OCI-LY3 (cell line): ENCODE results near the gene NLRC5.

Source experiments
- H2AFZ ChIP-seq: fragments of 200-600, 300-600 bp; shearing (Covaris generic); 2 replicates; pipeline ENCODE4 v1.6.0; 2014; ENCODE audit warnings: antibody characterized with exemption, low read depth, low read length
- H3K27ac ChIP-seq: fragments of 200-600, 300-600 bp; sonication (generic); 2 replicates; pipeline ENCODE4 v1.5.1; 2014; ENCODE audit warnings: mild to moderate bottlenecking, low read length, moderate library complexity, mixed read lengths
- H3K27me3 ChIP-seq: fragments of 200-600, 300-600 bp; sonication (generic); 2 replicates; pipeline ENCODE4 v1.6.1; 2014; ENCODE audit warnings: low read depth, low read length, mixed read lengths
- H3K36me3 ChIP-seq: fragments of 200-600, 300-600 bp; sonication (generic); replicated peaks from 2 replicates; pipeline ENCODE3; 2014; ENCODE audit warnings: low read depth, low read length, mixed read lengths
- H3K4me1 ChIP-seq: fragments of 300-600, 200-600 bp; sonication (generic); 2 replicates; pipeline ENCODE4 v1.6.1; 2014; ENCODE audit warnings: low read length, mixed read lengths
- H3K4me2 ChIP-seq: fragments of 200-600, 300-600 bp; sonication (generic); 2 replicates; pipeline ENCODE4 v1.6.1; 2014; ENCODE audit warnings: low read length, mixed read lengths
- H3K4me3 ChIP-seq: fragments of 300-600, 200-600 bp; sonication (generic); 2 replicates; pipeline ENCODE4 v1.5.1; 2014; ENCODE audit warnings: antibody characterized with exemption, mild to moderate bottlenecking, low read length, moderate library complexity
- H3K79me2 ChIP-seq: fragments of 300-600, 200-600 bp; shearing (Covaris generic); 2 replicates; pipeline ENCODE4 v1.6.1; 2014; ENCODE audit warnings: mild to moderate bottlenecking, low read length, mixed read lengths
- H3K9ac ChIP-seq: fragments of 300-600, 200-600 bp; shearing (Covaris generic); 2 replicates; pipeline ENCODE4 v1.6.0; 2014; ENCODE audit warnings: mild to moderate bottlenecking, low read length, moderate library complexity
- H3K9me3 ChIP-seq: fragments of 200-600, 300-600 bp; shearing (Covaris generic); 2 replicates; pipeline ENCODE4 v1.6.1; 2014; ENCODE audit warnings: low read length, mixed read lengths; ENCODE audit not compliant: insufficient read depth
- H4K20me1 ChIP-seq: fragments of 200-600, 300-600 bp; sonication (generic); 2 replicates; pipeline ENCODE4 v1.6.1; 2016; ENCODE audit warnings: low read length, mixed read lengths; ENCODE audit not compliant: insufficient read depth
- EZH2phosphoT487 ChIP-seq: fragments of 200-600 bp; shearing (Covaris generic); IDR thresholded peaks from 2 replicates; pipeline ENCODE4 v1.6.1; 2018; ENCODE audit warnings: antibody characterized with exemption, mixed run types, low read depth
- TF ChIP-seq, protein P1 (sequence below): fragments of 200-600, 300-600 bp; sonication (generic); IDR thresholded peaks from 2 replicates; pipeline ENCODE4 v1.5.1; 2014; ENCODE audit warnings: antibody characterized with exemption, low read length, low read depth

NLRC5 gene

GRCh38 chr16:57123216-57123973, 134.0 kb downstream of the NLRC5 start:
- Histone ChIP-seq H3K79me2 (no peaks in the 10 kb centered on the region), H3K4me3 (no peak overlapping the region), H3K4me1 (peaks cover 14% of the 10 kb centered on the region), H2AFZ (no peak overlapping the region), H3K27me3 (no peaks in the 10 kb centered on the region), H3K4me2 (no peak overlapping the region), H3K36me3 (no peaks in the 10 kb centered on the region), H4K20me1 (no peaks in the 10 kb centered on the region), H3K27ac (no peak overlapping the region), H3K9me3 (no peaks in the 10 kb centered on the region), H3K9ac (no peak overlapping the region)
- TF ChIP-seq, protein P1, sequence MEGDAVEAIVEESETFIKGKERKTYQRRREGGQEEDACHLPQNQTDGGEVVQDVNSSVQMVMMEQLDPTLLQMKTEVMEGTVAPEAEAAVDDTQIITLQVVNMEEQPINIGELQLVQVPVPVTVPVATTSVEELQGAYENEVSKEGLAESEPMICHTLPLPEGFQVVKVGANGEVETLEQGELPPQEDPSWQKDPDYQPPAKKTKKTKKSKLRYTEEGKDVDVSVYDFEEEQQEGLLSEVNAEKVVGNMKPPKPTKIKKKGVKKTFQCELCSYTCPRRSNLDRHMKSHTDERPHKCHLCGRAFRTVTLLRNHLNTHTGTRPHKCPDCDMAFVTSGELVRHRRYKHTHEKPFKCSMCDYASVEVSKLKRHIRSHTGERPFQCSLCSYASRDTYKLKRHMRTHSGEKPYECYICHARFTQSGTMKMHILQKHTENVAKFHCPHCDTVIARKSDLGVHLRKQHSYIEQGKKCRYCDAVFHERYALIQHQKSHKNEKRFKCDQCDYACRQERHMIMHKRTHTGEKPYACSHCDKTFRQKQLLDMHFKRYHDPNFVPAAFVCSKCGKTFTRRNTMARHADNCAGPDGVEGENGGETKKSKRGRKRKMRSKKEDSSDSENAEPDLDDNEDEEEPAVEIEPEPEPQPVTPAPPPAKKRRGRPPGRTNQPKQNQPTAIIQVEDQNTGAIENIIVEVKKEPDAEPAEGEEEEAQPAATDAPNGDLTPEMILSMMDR, result no peak
- TF ChIP-seq EZH2phosphoT487, result no peak

DNA sequence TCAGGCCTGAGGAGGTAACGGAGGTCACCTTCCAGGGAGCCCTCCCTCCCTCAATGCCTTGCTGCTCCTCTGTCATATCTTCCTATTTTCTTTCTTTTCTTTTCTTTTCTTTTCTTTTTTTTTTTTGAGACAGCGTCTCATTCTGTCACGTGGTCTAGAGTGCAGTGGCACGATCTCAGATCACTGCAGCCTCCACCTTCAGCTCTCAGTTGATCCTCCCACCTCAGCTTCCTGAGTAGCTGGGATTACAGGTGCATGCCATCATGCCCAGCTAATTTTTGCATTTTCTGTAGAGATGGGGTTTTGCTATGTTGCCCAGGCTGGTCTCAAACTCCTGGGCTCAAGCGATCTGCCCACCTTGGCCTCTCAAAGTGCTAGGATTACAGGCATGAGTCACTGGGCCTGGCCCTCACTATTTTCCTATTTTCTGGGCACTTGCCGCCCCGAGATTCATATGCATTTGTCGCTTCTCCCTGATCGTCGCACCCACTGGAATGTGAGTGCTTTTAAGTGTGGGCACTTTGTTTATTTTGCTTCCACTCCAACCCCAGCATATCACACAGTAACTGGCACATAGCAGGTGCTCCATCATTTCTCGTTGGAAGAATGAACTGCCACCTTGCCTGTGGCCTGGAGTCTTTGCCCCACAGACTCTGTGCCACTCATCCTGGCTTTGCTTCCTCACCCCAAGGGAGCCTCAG, 134.8 kb downstream of the NLRC5 start:
- TF ChIP-seq, protein P1, result no peak
- no peak for TF ChIP-seq EZH2phosphoT487
- no peaks in the 10 kb centered on the region for H3K9me3 ChIP-seq
- peaks cover 14% of the 10 kb centered on the region for H3K4me1 ChIP-seq
- H3K9ac ChIP-seq, result no peak overlapping the region
- no peak overlapping the region for H3K4me2 ChIP-seq
- H4K20me1 ChIP-seq, result no peaks in the 10 kb centered on the region
- no peaks in the 10 kb centered on the region for H3K36me3 ChIP-seq
- no peak overlapping the region for H3K4me3 ChIP-seq
- H3K79me2 ChIP-seq, result no peaks in the 10 kb centered on the region
- no peak overlapping the region for H3K27ac ChIP-seq
- H2AFZ ChIP-seq, result no peak overlapping the region
- no peaks in the 10 kb centered on the region for H3K27me3 ChIP-seq

DNA sequence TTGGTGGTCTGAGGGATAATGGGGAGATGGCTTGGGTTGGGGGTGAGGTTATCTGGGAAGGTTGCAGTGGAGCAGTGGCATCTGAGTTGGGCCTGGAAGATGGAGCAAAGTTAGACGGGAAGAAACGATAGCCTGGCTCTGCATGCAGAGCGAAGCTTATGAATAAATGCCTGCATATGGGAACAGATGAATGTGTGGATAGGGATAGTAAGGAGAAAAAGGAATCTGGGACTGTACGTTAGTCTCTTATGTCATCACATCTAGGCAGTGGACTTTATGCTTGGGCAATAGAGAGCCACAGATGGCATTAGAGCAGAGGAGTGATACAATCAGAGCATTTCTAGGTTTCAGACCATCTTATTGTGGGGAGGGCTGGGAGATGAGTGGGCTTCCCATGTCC, 136.0 kb downstream of the NLRC5 start:
- Histone ChIP-seq H3K4me3 (no peak overlapping the region), H3K4me1 (peaks cover 3% of the 10 kb centered on the region; the same call in 1 of the 2 replicates), H3K27me3 (no peaks in the 10 kb centered on the region), H4K20me1 (no peaks in the 10 kb centered on the region), H3K9me3 (no peaks in the 10 kb centered on the region), H3K36me3 (no peaks in the 10 kb centered on the region), H3K79me2 (no peaks in the 10 kb centered on the region), H3K27ac (no peak overlapping the region), H2AFZ (no peak overlapping the region), H3K9ac (no peak overlapping the region), H3K4me2 (no peak overlapping the region)
- TF ChIP-seq, protein P1, result no peak
- no peak for TF ChIP-seq EZH2phosphoT487

DNA sequence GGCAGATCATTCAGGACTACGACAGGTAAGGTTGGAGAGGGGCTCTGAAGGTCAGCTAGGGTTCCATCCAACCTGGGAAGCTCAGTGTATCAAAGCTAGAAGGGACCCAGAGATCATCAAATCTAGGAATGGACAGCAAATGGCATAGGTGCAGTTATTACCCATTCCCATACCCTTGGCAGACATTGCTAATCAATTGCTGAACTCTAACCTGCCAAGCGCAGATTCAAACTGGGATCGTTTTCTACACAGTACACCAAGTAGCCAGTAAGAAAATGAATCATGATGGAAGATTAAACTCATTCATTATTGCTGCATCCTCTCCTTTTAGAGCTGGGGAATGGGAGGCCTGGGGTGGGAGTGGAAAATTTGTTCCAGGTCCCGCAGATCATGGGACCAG, 136.6 kb downstream of the NLRC5 start:
- Histone ChIP-seq H3K36me3 (no peaks in the 10 kb centered on the region), H3K4me2 (no peak overlapping the region), H3K9me3 (no peaks in the 10 kb centered on the region), H4K20me1 (no peaks in the 10 kb centered on the region), H3K4me3 (no peak overlapping the region), H3K9ac (no peak overlapping the region), H3K27me3 (no peaks in the 10 kb centered on the region), H3K79me2 (no peaks in the 10 kb centered on the region), H2AFZ (no peak overlapping the region), H3K4me1 (no peaks in the 10 kb centered on the region), H3K27ac (no peak overlapping the region)
- TF ChIP-seq, protein P1, result no peak
- TF ChIP-seq EZH2phosphoT487, result no peak
